Vein endothelial cell (primary cell): ENCODE results near the gene ANKRD33. TPM values are rescaled to one million over a fixed set of nuclear protein-coding genes. Genes with fewer than 3 reads are reported as not detected.

Experiments
- total RNA-seq: library from RNA; depleted of rRNA; stranded (reverse); fragments of >200 nt; gene quantifications from 2 replicates; pipeline ENCODE4 v1.2.3, GENCODE V29; 2012

The ANKRD33 gene
- total RNA-seq = 0.29 and 0.33 TPM in 2 replicates

GRCh38 chr12:51887476-51888315, at the start of gene ANKRD33:
Gene ANKRD33, plus strand, starts transcription at chr12:51888103. Its CDS starts 84 bp downstream, at chr12:51888187.

GRCh38 chr12:51848326-51848727, 39.6 kb upstream of the ANKRD33 start, which contains the start of gene FIGNL2:
Gene FIGNL2, minus strand, starts transcription at chr12:51848718. Its CDS starts 26,305 bp downstream, at chr12:51822413.

GRCh38 chr12:51907083-51907855, 19.4 kb downstream of the ANKRD33 start, which contains the start of gene ACVRL1:
Gene ACVRL1, plus strand, starts transcription at chr12:51907504. Its CDS starts 4,971 bp downstream, at chr12:51912475.

Other genes starting within 250 kb of the ANKRD33 start
- 0.98 and 1.2 TPM in 2 replicates for gene FIGNL2, start 39.4 kb upstream of the ANKRD33 start, total RNA-seq
- gene ACVRL1, start 19.4 kb downstream of the ANKRD33 start, total RNA-seq = 417 and 629 TPM in 2 replicates
- gene ACVR1B, start 63.6 kb downstream of the ANKRD33 start, total RNA-seq = 12.4 and 18.3 TPM in 2 replicates
- gene TAMALIN, start 118.8 kb downstream of the ANKRD33 start, total RNA-seq = 39.4 and 58.5 TPM in 2 replicates
- 0.38 and 0.98 TPM in 2 replicates for gene NR4A1, start 163.3 kb downstream of the ANKRD33 start, total RNA-seq
- 41.7 and 45.7 TPM in 2 replicates for gene ATG101, start 181.9 kb downstream of the ANKRD33 start, total RNA-seq
- 0.19 TPM in 1 of 2 replicates, not detected in the other for gene SMIM41, start 191.6 kb downstream of the ANKRD33 start, total RNA-seq